Spleen (tissue), 11 donors: ENCODE measurements around the gene SLC9C1. TPM values are rescaled to one million over a fixed set of nuclear protein-coding genes. Genes with fewer than 3 reads are reported as not detected.

Experiments
- DNase-seq: peaks from one replicate; pipeline ENCODE4 v3.0.0-alpha.2; 2020
- H3K27ac ChIP-seq, 8 donors: fragments of 200-600 bp; sonication (generic) in 7 of 8; 1 replicate in 4 of 8; 2 replicates in 4 of 8; pipeline versions ENCODE4 v1.5.0 to v1.8.0; 2016 to 2021; ENCODE audit warnings: inconsistent platforms in 4 of 8, mild to moderate bottlenecking in 4 of 8, moderate library complexity in 1 of 8
- H3K27me3 ChIP-seq, 7 donors: fragments of 200-600 bp; sonication (generic) in 6 of 7; replicated peaks in 1 of 7; 1 replicate in 4 of 7; 2 replicates in 3 of 7; pipeline versions ENCODE4 v1.5.0 to v1.8.0; 2016 to 2021; ENCODE audit warnings: inconsistent platforms in 3 of 7, mild to moderate bottlenecking in 1 of 7
- H3K36me3 ChIP-seq, 6 donors: fragments of 200-600 bp; sonication (generic) in 5 of 6; 1 replicate in 4 of 6; 2 replicates in 2 of 6; pipeline versions ENCODE4 v1.5.0 to v1.8.0; 2016 to 2021; ENCODE audit warnings: inconsistent platforms in 2 of 6
- H3K4me1 ChIP-seq, 6 donors: fragments of 200-600 bp; sonication (generic) in 5 of 6; 1 replicate in 3 of 6; 2 replicates in 3 of 6; pipeline versions ENCODE4 v1.5.0 to v1.8.0; 2016 to 2021; ENCODE audit warnings: inconsistent platforms in 3 of 6
- H3K4me3 ChIP-seq, 8 donors: fragments of 200-600 bp; sonication (generic) in 7 of 8; 1 replicate in 4 of 8; 2 replicates in 4 of 8; pipeline versions ENCODE4 v1.5.0 to v1.8.0; 2016 to 2021; ENCODE audit warnings: inconsistent platforms in 4 of 8, mild to moderate bottlenecking in 4 of 8, moderate library complexity in 2 of 8
- H3K9me3 ChIP-seq, 8 donors: fragments of 200-600 bp; sonication (generic) in 7 of 8; 1 replicate in 4 of 8; 2 replicates in 4 of 8; pipeline versions ENCODE4 v1.5.0 to v1.8.0; 2016 to 2021; ENCODE audit warnings: inconsistent platforms in 4 of 8
- POLR2A ChIP-seq, 3 donors: fragments of 450-650 bp; IDR thresholded peaks; one replicate each; pipeline ENCODE4 v1.5.1; 2017; ENCODE audit warnings: antibody characterized with exemption in 3 of 3, mild to moderate bottlenecking in 1 of 3
- POLR2AphosphoS5 ChIP-seq, 3 donors: sonication (generic); formaldehyde crosslinking; IDR thresholded peaks; one replicate each; pipeline ENCODE4 v1.5.1; 2017; ENCODE audit warnings: antibody characterized with exemption in 3 of 3
- WGBS, 5 donors: extraction: QIAGEN DNeasy Blood & Tissue Kit in 3 of 5; methylation state at CpG; one replicate each; pipeline versions ENCODE4 v1.1.5 to v1.1.7; 2013 to 2018; 5-methylcytosine and 5-hydroxymethylcytosine counted together
- intact Hi-C: fragments of 100-400 bp; cut with DNase I; formaldehyde crosslinking; loops from one replicate; pipeline ENCODE4 v1.15.0; 2023; ENCODE audit warnings: low total_unique reads
- polyA plus RNA-seq, 3 donors: library from polyadenylated mRNA; stranded (reverse); fragments of 200-250 nt; gene quantifications; one replicate each; pipeline ENCODE4 v1.2.1, GENCODE V29; 2013
- total RNA-seq, 7 donors: library from RNA; depleted of rRNA in 3 of 7; stranded (reverse); fragments of >200 nt in 3 of 7; fragmentation: NEBNext Ultra II Directional in 4 of 7; extraction: Animal tissue kit (Norgen Biotek cat#: 25700) in 4 of 7; gene quantifications; one replicate each; pipeline versions ENCODE4 v1.1.0 to v1.2.1, GENCODE V29; 2016 to 2021
- TF ChIP-seq, protein P1 (sequence below), 11 experiments: fragments of 200-600 bp in 7 of 11; fragments of 450-650 bp in 4 of 11; sonication (generic) in 4 of 11; IDR thresholded peaks in 8 of 11; conservative IDR thresholded peaks in 3 of 11; 1 replicate in 7 of 11; 2 replicates in 4 of 11; pipeline versions ENCODE4 v1.4.0 to v1.8.0; 2016 to 2021; ENCODE audit warnings: antibody characterized with exemption in 11 of 11, inconsistent platforms in 4 of 11, mild to moderate bottlenecking in 1 of 11
- donor health status: healthy with polysubstance abuse.
- donor health status: DM: no; HTN: no; CAD: no; lungs with moderate emphysema.
- donor health status: DM: no; HTN: no; CAD: no.
- donor health status: Bipolar disorder and iron deficiency.
- donor health status: healthy.
- donor health status: DM: no; HTN: no; CAD: no.
- donor health status: DM: yes; HTN: yes; CAD: no.

SLC9C1 gene
- total and polyA plus RNA-seq, 10 donors = 0.05 to 0.18 TPM; not detected in 8

DNA sequence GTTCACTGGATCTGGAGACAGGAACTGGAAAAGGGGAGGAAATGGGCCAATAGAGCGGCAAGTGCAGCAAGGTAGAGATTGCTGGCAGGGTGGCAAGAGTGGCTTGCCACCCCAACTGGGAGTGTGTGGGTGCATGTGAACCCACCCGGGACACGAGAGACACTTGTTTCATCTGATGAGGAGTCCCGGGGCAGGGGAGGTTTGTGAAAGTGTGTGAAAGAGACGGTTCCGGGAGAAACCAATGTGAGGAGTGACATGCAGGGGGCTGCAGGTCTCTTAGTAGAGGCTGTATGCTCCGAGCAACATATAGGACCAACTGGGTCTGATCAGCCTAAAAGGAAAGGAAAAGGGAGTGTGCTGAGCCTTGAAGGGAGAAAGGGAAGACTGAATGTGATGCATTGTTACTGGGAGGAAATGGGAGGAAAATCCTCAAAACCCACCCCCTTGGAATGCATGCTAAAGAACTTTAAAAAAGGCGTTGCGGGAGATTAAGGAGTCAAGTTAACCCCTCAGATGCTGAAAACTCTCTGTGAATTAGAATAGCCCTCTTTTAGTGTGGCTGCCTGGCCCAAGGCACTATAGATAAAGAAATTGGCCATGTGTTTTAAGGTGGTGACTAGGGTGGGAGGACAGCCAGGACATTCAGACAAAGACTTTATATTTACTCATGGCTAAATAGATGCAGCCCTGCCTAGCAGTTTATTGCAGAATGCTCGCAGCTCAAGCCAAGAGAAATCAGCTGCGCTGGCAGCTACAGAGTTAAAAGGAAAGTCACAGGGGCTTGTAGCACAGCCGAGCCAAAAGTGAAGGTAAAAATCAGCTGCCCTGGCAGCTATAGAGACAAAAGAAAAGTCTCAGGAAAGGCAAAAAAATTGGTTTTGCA lies 9.1 kb upstream of the SLC9C1 start:
- Histone ChIP-seq H3K9me3 (no peaks in the 10 kb centered on the region), H3K27me3 (no peaks in the 10 kb centered on the region), H3K4me1 (peaks cover 7 to 32% (median 26%) of the 10 kb centered on the region in 6 donors), H3K36me3 (no peaks in the 10 kb centered on the region), H3K4me3 (peak overlapping the region; percentile 24 to 67 (median 38)), H3K27ac (peak overlapping the region in 6 of 8 donors; percentile 33 to 80 (median 63))
- TF ChIP-seq POLR2AphosphoS5 (IDR thresholded peaks at IDR 0.05) = no peak
- TF ChIP-seq, protein P1, sequence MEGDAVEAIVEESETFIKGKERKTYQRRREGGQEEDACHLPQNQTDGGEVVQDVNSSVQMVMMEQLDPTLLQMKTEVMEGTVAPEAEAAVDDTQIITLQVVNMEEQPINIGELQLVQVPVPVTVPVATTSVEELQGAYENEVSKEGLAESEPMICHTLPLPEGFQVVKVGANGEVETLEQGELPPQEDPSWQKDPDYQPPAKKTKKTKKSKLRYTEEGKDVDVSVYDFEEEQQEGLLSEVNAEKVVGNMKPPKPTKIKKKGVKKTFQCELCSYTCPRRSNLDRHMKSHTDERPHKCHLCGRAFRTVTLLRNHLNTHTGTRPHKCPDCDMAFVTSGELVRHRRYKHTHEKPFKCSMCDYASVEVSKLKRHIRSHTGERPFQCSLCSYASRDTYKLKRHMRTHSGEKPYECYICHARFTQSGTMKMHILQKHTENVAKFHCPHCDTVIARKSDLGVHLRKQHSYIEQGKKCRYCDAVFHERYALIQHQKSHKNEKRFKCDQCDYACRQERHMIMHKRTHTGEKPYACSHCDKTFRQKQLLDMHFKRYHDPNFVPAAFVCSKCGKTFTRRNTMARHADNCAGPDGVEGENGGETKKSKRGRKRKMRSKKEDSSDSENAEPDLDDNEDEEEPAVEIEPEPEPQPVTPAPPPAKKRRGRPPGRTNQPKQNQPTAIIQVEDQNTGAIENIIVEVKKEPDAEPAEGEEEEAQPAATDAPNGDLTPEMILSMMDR (IDR thresholded peaks at IDR 0.05 in 8 of 11, conservative IDR thresholded peaks at IDR 0.05 in 3 of 11) = no peak
- TF ChIP-seq POLR2A (IDR thresholded peaks at IDR 0.05) = no peak
- intact Hi-C loops = no loop called here
- 38 to 50% (median 40%) methylated on average over 12 of the region's 12 CpGs for WGBS, 5 donors
- DNase-seq = no peak

DNA sequence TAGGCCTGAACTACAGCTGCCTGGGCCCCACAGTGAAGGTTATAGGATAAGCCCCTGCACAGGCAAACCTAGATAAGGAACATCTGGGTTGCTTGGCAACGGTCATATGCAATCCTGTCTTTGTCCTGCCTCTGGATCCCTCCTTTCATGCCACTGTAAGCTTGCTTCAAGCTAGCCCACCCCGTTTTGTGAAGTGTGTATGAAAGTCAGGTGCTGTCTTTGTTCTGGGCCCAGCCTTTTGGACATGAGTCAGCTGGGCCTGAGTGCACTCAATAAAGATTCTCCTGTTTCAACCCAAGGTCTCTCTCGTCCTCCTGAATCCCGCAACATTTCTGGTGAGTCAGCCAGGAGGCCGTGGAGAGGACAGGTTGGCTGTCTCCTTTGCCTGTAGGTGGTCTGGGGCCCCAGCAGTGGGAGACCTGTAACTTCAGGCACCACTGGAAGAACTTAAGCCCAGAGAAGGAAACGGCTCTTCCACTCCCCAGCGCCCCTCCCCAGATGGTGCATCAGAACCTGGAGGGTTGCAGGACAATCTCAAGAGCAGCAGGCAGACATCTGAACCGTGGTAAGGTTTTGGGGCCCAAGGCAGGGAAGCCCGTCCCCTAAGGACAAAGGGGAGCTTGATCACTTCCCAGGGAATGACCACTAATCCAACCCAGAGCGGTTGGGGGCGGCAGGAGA lies 8.3 kb upstream of the SLC9C1 start:
- intact Hi-C loops = no loop called here
- no peaks in the 10 kb centered on the region for H3K27me3 ChIP-seq
- H3K4me3 ChIP-seq = peak overlapping the region in 3 of 8 donors; percentile 38 to 67 (median 38)
- DNase-seq = no peak
- peak overlapping the region in 2 of 8 donors; percentile 61 to 80 for H3K27ac ChIP-seq
- TF ChIP-seq POLR2AphosphoS5 (IDR thresholded peaks at IDR 0.05) = no peak
- TF ChIP-seq POLR2A (IDR thresholded peaks at IDR 0.05) = no peak
- TF ChIP-seq, protein P1 (IDR thresholded peaks at IDR 0.05 in 8 of 11, conservative IDR thresholded peaks at IDR 0.05 in 3 of 11) = no peak
- peaks cover 8 to 40% (median 35%) of the 10 kb centered on the region in 6 donors for H3K4me1 ChIP-seq
- WGBS, 5 donors = 82 to 88% (median 85%) methylated on average over 10 to 11 of the region's 11 CpGs
- no peaks in the 10 kb centered on the region for H3K9me3 ChIP-seq
- no peaks in the 10 kb centered on the region for H3K36me3 ChIP-seq

DNA sequence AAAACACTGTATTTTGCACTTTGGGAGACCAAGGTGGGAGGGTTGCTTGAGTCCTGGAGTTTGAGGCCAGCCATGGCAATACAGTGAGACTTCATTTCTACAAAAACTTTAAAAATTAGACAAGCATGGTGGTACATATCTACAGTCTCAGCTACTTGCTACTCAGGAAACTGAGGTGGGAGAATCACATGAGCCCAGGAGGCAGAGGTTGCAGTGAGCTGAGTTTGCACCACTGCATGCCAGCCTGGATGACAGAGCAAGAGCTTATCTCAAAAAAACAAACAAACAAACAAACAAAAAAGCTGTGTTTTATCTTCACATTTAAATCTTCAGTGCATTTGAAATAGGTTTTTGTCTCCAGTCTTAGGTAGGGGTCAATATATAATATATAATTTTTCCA lies 4.8 kb upstream of the SLC9C1 start:
- no peak for DNase-seq
- no peak for TF ChIP-seq POLR2A (IDR thresholded peaks at IDR 0.05)
- TF ChIP-seq, protein P1 (IDR thresholded peaks at IDR 0.05 in 8 of 11, conservative IDR thresholded peaks at IDR 0.05 in 3 of 11) = no peak
- no peaks in the 10 kb centered on the region for H3K27me3 ChIP-seq
- peaks cover 4 to 43% (median 28%) of the 10 kb centered on the region in 6 donors for H3K4me1 ChIP-seq
- intact Hi-C loops = loop anchor here (10.0 kb wide), 1 partner anchor 236 kb away; no protein-coding TSS in a partner anchor
- H3K36me3 ChIP-seq = no peaks in the 10 kb centered on the region
- H3K4me3 ChIP-seq = no peak overlapping the region
- no peaks in the 10 kb centered on the region for H3K9me3 ChIP-seq
- H3K27ac ChIP-seq = peak overlapping the region in 5 of 8 donors; percentile 1 to 79 (median 71)

- DNase-seq = no peak
Measured at GRCh38 chr3:112297714-112298113, 3.7 kb upstream of the SLC9C1 start.

More at GRCh38 chr3:112297714-112298113, 3.7 kb upstream of the SLC9C1 start:
- TF ChIP-seq, protein P1 (IDR thresholded peaks at IDR 0.05 in 8 of 11, conservative IDR thresholded peaks at IDR 0.05 in 3 of 11) = no peak
- no peak for TF ChIP-seq POLR2AphosphoS5 (IDR thresholded peaks at IDR 0.05)
- TF ChIP-seq POLR2A (IDR thresholded peaks at IDR 0.05) = no peak
- no peaks in the 10 kb centered on the region for H3K27me3 ChIP-seq
- H3K36me3 ChIP-seq = no peaks in the 10 kb centered on the region
- intact Hi-C loops = loop anchor here (10.0 kb wide), 1 partner anchor 237 kb away; no protein-coding TSS in a partner anchor
- H3K9me3 ChIP-seq = no peaks in the 10 kb centered on the region
- peaks cover 0 to 41% (median 22%) of the 10 kb centered on the region in 6 donors for H3K4me1 ChIP-seq
- H3K27ac ChIP-seq = peak overlapping the region in 7 of 8 donors; percentile 27 to 79 (median 71)
- H3K4me3 ChIP-seq = peak overlapping the region in 1 of 8 donors; percentile 19
